HepG2 (cell line): ENCODE data around the gene VAV2. TPM values are rescaled to one million over a fixed set of nuclear protein-coding genes. Genes with fewer than 3 reads are reported as not detected.
A peak's percentile ranks its signal among the peaks of the same experiment; 100 is the strongest.

Source experiments
- ARID2 ChIP-seq: sonication (generic); formaldehyde crosslinking; IDR thresholded peaks from 2 replicates; pipeline ENCODE4 v1.8.1; 2022; ENCODE audit warnings: mild to moderate bottlenecking, missing genetic modification reagents, borderline replicate concordance
- EEA1 ChIP-seq: sonication (generic); formaldehyde crosslinking; IDR thresholded peaks from 2 replicates; pipeline ENCODE4 v1.5.1; 2020; ENCODE audit warnings: mild to moderate bottlenecking, missing genetic modification reagents, borderline replicate concordance
- GATAD2A ChIP-seq: IDR thresholded peaks from 2 replicates; pipeline ENCODE4 v1.6.1; 2016
- GZF1 ChIP-seq: sonication (generic); formaldehyde crosslinking; IDR thresholded peaks from 2 replicates; pipeline ENCODE4 v1.5.1; 2020; ENCODE audit warnings: mild to moderate bottlenecking, missing genetic modification reagents
- HMGA1 ChIP-seq: sonication (generic); formaldehyde crosslinking; conservative IDR thresholded peaks from 2 replicates; pipeline ENCODE4 v1.4.0; 2020; ENCODE audit warnings: missing genetic modification reagents
- NCOA2 ChIP-seq: sonication (generic); formaldehyde crosslinking; IDR thresholded peaks from 2 replicates; pipeline ENCODE4 v1.8.0; 2022; ENCODE audit warnings: inconsistent platforms
- NFATC3 ChIP-seq: sonication (generic); formaldehyde crosslinking; IDR thresholded peaks from 2 replicates; pipeline ENCODE4 v1.5.1; 2020; ENCODE audit warnings: mild to moderate bottlenecking, missing genetic modification reagents
- NONO ChIP-seq, 2 experiments: fragments of 450-650 bp in 1 of 2; sonication (generic) in 1 of 2; formaldehyde crosslinking in 1 of 2; IDR thresholded peaks in 1 of 2; conservative IDR thresholded peaks in 1 of 2; 2 replicates each; pipeline versions ENCODE4 v1.6.1 to v1.8.0; 2017 to 2022; ENCODE audit warnings: mild to moderate bottlenecking in 1 of 2, missing genetic modification reagents in 1 of 2, moderate library complexity in 1 of 2
- PHF21A ChIP-seq: sonication (generic); formaldehyde crosslinking; IDR thresholded peaks from 2 replicates; pipeline ENCODE4 v1.5.0; 2020; ENCODE audit warnings: mild to moderate bottlenecking, missing genetic modification reagents
- RBFOX2 ChIP-seq: fragments of 200-400 bp; formaldehyde crosslinking; IDR thresholded peaks from 2 replicates; pipeline ENCODE4 v1.6.1; 2017; ENCODE audit warnings: low read depth, mild to moderate bottlenecking, low read length
- REPIN1 ChIP-seq: sonication (generic); formaldehyde crosslinking; IDR thresholded peaks from 2 replicates; pipeline ENCODE4 v1.8.0; 2022; ENCODE audit warnings: missing genetic modification reagents, low read depth, mild to moderate bottlenecking, borderline replicate concordance
- REXO4 ChIP-seq: sonication (generic); formaldehyde crosslinking; IDR thresholded peaks from 2 replicates; pipeline ENCODE4 v1.8.0; 2022; ENCODE audit warnings: missing genetic modification reagents, mild to moderate bottlenecking, borderline replicate concordance
- SAP130 ChIP-seq: IDR thresholded peaks from 2 replicates; pipeline ENCODE4 v1.6.1; 2016; ENCODE audit warnings: low read depth
- SYNCRIP ChIP-seq: fragments of 200-400 bp; formaldehyde crosslinking; IDR thresholded peaks from 2 replicates; pipeline ENCODE4 v1.6.1; 2018; ENCODE audit warnings: mild to moderate bottlenecking, low read depth, low read length; ENCODE audit not compliant: insufficient read depth
- TP53 ChIP-seq: sonication (generic); formaldehyde crosslinking; conservative IDR thresholded peaks from 2 replicates; pipeline ENCODE4 v1.4.0; 2020; ENCODE audit warnings: missing genetic modification reagents
- TSC22D2 ChIP-seq: sonication (generic); formaldehyde crosslinking; IDR thresholded peaks from 2 replicates; pipeline ENCODE4 v1.5.1; 2020; ENCODE audit warnings: missing genetic modification reagents, mild to moderate bottlenecking, borderline replicate concordance
- ZBTB38 ChIP-seq: sonication (generic); formaldehyde crosslinking; IDR thresholded peaks from 2 replicates; pipeline ENCODE4 v1.5.1; 2020; ENCODE audit warnings: mild to moderate bottlenecking, missing genetic modification reagents
- ZKSCAN8 ChIP-seq: IDR thresholded peaks from 2 replicates; pipeline ENCODE4 v1.6.1; 2016; ENCODE audit warnings: borderline replicate concordance, missing genetic modification reagents, missing compliant biosample characterization
- ZNF225 ChIP-seq: sonication (generic); formaldehyde crosslinking; IDR thresholded peaks from 2 replicates; pipeline ENCODE4 v1.4.0; 2020; ENCODE audit warnings: mild to moderate bottlenecking, missing genetic modification reagents
- ZNF543 ChIP-seq: sonication (generic); formaldehyde crosslinking; IDR thresholded peaks from 2 replicates; pipeline ENCODE4 v1.4.0; 2020; ENCODE audit warnings: mild to moderate bottlenecking, missing genetic modification reagents
- ZNF563 ChIP-seq: sonication (generic); formaldehyde crosslinking; IDR thresholded peaks from 2 replicates; pipeline ENCODE4 v1.8.0; 2022; ENCODE audit warnings: mild to moderate bottlenecking, moderate library complexity, missing genetic modification reagents
- ZNF773 ChIP-seq: sonication (generic); formaldehyde crosslinking; IDR thresholded peaks from 2 replicates; pipeline ENCODE4 v1.4.0; 2020; ENCODE audit warnings: missing genetic modification reagents, borderline replicate concordance
- ZSCAN12 ChIP-seq: sonication (generic); formaldehyde crosslinking; IDR thresholded peaks from 2 replicates; pipeline ENCODE4 v1.9.0; 2021; ENCODE audit warnings: mild to moderate bottlenecking, missing genetic modification reagents
- polyA plus RNA-seq, 8 experiments: library from polyadenylated mRNA; depleted of rRNA in 3 of 8; stranded (reverse) in 7 of 8; unstranded in 1 of 8; fragments of >200 nt; fragmentation: Illumina TruSeq in 4 of 8; extraction: Trizol in 4 of 8; gene quantifications; 2 replicates each; pipeline versions ENCODE4 v1.2.1 to v1.2.3, GENCODE V29; 2011 to 2016; ENCODE audit warnings: low read depth in 4 of 8, missing spikeins in 1 of 8, mixed read lengths in 1 of 8; ENCODE audit not compliant: insufficient read depth in 1 of 8
- total RNA-seq, 5 experiments: library from RNA; depleted of rRNA; stranded (reverse); fragments of >200 nt; fragmentation: Illumina TruSeq; extraction: Trizol; gene quantifications; 2 replicates each; pipeline ENCODE4 v1.2.3, GENCODE V29; 2016; ENCODE audit warnings: low read depth in 1 of 5
- TF ChIP-seq, protein P1 (sequence below): fragments of 450-650 bp; IDR thresholded peaks from 2 replicates; pipeline ENCODE4 v1.6.1; 2017
- TF ChIP-seq, protein P2 (sequence below): sonication (generic); formaldehyde crosslinking; IDR thresholded peaks from 2 replicates; pipeline ENCODE4 v1.8.1; 2023; ENCODE audit warnings: mild to moderate bottlenecking, missing genetic modification reagents
- TF ChIP-seq, protein P3 (sequence below): sonication (generic); formaldehyde crosslinking; IDR thresholded peaks from 2 replicates; pipeline ENCODE4 v1.5.0; 2020; ENCODE audit warnings: missing genetic modification reagents
- TF ChIP-seq, protein P4 (sequence below): IDR thresholded peaks from 2 replicates; pipeline ENCODE4 v1.6.1; 2012; ENCODE audit warnings: inconsistent platforms
- TF ChIP-seq, protein P5 (sequence below): sonication (generic); formaldehyde crosslinking; IDR thresholded peaks from 2 replicates; pipeline ENCODE4 v1.5.0; 2020; ENCODE audit warnings: mild to moderate bottlenecking, missing genetic modification reagents, moderate library complexity

The VAV2 gene
- total and polyA plus RNA-seq, 2 of the 13 experiments (the other 11 are each of a cell fraction or from before 2014, with no cell fraction given): 22.5 to 22.9 TPM

DNA sequence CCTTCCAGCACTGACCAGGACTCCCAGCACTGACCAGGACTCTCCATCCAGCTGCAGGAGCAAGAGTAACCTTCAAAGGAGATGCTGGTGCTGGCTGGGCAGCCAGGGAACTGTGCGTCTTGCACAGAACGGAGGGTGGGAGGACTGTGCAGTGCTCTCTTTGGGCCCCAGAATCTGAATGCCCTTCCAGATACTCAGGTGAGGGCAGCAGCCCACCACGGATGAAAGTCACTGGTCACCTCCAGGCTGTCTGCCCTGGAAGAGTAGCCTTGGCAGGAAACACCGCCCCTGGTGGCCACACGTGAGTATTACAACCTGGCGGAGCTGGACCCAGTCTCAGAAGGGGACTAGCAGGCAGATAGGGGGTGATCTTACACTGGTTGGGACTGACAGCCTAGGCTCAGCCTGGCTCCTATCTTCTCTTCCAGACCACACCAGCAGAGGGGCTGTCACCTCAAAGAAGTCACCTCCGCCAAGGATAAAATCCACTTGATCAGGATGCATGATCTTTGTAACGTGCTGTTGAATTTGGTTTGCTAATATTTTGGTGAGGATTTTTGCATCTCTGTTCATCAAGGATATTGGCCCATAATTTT is 249.2 kb downstream of the VAV2 start (continued):
- TF ChIP-seq, protein P1, sequence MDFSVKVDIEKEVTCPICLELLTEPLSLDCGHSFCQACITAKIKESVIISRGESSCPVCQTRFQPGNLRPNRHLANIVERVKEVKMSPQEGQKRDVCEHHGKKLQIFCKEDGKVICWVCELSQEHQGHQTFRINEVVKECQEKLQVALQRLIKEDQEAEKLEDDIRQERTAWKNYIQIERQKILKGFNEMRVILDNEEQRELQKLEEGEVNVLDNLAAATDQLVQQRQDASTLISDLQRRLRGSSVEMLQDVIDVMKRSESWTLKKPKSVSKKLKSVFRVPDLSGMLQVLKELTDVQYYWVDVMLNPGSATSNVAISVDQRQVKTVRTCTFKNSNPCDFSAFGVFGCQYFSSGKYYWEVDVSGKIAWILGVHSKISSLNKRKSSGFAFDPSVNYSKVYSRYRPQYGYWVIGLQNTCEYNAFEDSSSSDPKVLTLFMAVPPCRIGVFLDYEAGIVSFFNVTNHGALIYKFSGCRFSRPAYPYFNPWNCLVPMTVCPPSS: no peak
- no peak for TF ChIP-seq HMGA1 (CRISPR knock-in tag)
- TF ChIP-seq SYNCRIP: no peak
- TF ChIP-seq ZKSCAN8: peak; percentile 73; the same call in 1 of the 2 replicates
- TF ChIP-seq GATAD2A (CRISPR knock-in tag): peak; percentile 71
- TF ChIP-seq, protein P2, sequence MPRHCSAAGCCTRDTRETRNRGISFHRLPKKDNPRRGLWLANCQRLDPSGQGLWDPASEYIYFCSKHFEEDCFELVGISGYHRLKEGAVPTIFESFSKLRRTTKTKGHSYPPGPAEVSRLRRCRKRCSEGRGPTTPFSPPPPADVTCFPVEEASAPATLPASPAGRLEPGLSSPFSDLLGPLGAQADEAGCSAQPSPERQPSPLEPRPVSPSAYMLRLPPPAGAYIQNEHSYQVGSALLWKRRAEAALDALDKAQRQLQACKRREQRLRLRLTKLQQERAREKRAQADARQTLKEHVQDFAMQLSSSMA (CRISPR knock-in tag): no peak
- peak; percentile 58; the same call in 1 of the 2 replicates for TF ChIP-seq ZBTB38 (CRISPR knock-in tag)
- no peak for TF ChIP-seq TP53 (CRISPR knock-in tag)
- TF ChIP-seq ZSCAN12 (CRISPR knock-in tag): no peak
- TF ChIP-seq, protein P3, sequence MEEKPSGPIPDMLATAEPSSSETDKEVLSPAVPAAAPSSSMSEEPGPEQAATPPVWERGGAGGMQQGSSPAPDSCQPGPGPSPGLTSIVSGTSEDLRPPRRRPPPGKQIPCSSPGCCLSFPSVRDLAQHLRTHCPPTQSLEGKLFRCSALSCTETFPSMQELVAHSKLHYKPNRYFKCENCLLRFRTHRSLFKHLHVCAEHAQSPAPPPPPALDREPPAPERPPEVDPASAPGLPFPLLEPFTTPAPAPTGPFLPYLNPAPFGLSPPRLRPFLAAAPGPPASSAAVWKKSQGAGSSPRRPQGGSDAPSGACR (CRISPR knock-in tag): no peak
- TF ChIP-seq ZNF563 (CRISPR knock-in tag): no peak
- no peak for TF ChIP-seq RBFOX2
- no peak for TF ChIP-seq REPIN1 (CRISPR knock-in tag)
- no peak for TF ChIP-seq GZF1 (CRISPR knock-in tag)
- TF ChIP-seq, protein P4, sequence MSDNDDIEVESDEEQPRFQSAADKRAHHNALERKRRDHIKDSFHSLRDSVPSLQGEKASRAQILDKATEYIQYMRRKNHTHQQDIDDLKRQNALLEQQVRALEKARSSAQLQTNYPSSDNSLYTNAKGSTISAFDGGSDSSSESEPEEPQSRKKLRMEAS: no peak
- no peak for TF ChIP-seq REXO4 (CRISPR knock-in tag)
- TF ChIP-seq TSC22D2 (CRISPR knock-in tag): peak; percentile 62; the same call in 1 of the 2 replicates
- TF ChIP-seq ZNF773 (CRISPR knock-in tag): no peak
- TF ChIP-seq, protein P5, sequence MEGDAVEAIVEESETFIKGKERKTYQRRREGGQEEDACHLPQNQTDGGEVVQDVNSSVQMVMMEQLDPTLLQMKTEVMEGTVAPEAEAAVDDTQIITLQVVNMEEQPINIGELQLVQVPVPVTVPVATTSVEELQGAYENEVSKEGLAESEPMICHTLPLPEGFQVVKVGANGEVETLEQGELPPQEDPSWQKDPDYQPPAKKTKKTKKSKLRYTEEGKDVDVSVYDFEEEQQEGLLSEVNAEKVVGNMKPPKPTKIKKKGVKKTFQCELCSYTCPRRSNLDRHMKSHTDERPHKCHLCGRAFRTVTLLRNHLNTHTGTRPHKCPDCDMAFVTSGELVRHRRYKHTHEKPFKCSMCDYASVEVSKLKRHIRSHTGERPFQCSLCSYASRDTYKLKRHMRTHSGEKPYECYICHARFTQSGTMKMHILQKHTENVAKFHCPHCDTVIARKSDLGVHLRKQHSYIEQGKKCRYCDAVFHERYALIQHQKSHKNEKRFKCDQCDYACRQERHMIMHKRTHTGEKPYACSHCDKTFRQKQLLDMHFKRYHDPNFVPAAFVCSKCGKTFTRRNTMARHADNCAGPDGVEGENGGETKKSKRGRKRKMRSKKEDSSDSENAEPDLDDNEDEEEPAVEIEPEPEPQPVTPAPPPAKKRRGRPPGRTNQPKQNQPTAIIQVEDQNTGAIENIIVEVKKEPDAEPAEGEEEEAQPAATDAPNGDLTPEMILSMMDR (CRISPR knock-in tag): peak; percentile 98
- TF ChIP-seq NONO (IDR thresholded peaks at IDR 0.05): no peak
- TF ChIP-seq NONO (CRISPR knock-in tag; conservative IDR thresholded peaks at IDR 0.05): peak; percentile 80
- no peak for TF ChIP-seq NFATC3
- no peak for TF ChIP-seq ZNF543 (CRISPR knock-in tag)
- no peak for TF ChIP-seq EEA1 (CRISPR knock-in tag)
- no peak for TF ChIP-seq ZNF225 (CRISPR knock-in tag)
- peak; percentile 64 for TF ChIP-seq SAP130 (CRISPR knock-in tag)
- peak; percentile 43; the same call in 1 of the 2 replicates for TF ChIP-seq NCOA2 (CRISPR knock-in tag)
- no peak; the same call in 1 of the 2 replicates for TF ChIP-seq PHF21A (CRISPR knock-in tag)
- TF ChIP-seq ARID2 (CRISPR knock-in tag): no peak
